H1 (cell line): ENCODE measurements around the gene ABL1. TPM values are rescaled to one million over a fixed set of nuclear protein-coding genes. Genes with fewer than 3 reads are reported as not detected.

Source experiments
- CTCF ChIA-PET: fragments of 300-600 bp; sonication (Branson Sonifier 250); formaldehyde crosslinking; loops from one replicate; lab custom pipeline; 2021; ENCODE audit not compliant: partially characterized antibody; lab: Charles Lee
- POLR2A ChIA-PET: fragments of 300-600 bp; sonication (Branson Sonifier 250); formaldehyde crosslinking; loops from one replicate; lab custom pipeline; 2021; ENCODE audit warnings: inconsistent platforms; ENCODE audit not compliant: partially characterized antibody; lab: Charles Lee
- DNase-seq, 2 experiments: peaks; one replicate each; pipeline versions ENCODE4 v3.0.0 to v3.0.0-alpha.2; 2010 to 2022; ENCODE audit warnings: low spot score in 2 of 2, low read depth in 1 of 2, mixed read lengths in 1 of 2
- FAIRE-seq: peaks from 2 replicates; lab custom pipeline; 2011; peaks lifted over from hg19 to GRCh38; lab: Jason Lieb, UNC
- H2AFZ ChIP-seq: 2 replicates; pipeline ENCODE4 v1.8.1; 2012; ENCODE audit warnings: low read length, inconsistent platforms
- H2AK5ac ChIP-seq: 2 replicates; pipeline ENCODE4 v1.6.1; 2013; ENCODE audit warnings: low read depth, low read length
- H2BK120ac ChIP-seq: replicated peaks from 2 replicates; pipeline ENCODE3; 2013; ENCODE audit warnings: low read depth, low read length, inconsistent platforms
- H2BK12ac ChIP-seq: 2 replicates; pipeline ENCODE4 v1.6.1; 2013; ENCODE audit warnings: low read depth, low read length
- H2BK15ac ChIP-seq: 2 replicates; pipeline ENCODE4 v1.6.1; 2013; ENCODE audit warnings: low read length
- H2BK20ac ChIP-seq: 2 replicates; pipeline ENCODE4 v1.6.1; 2013; ENCODE audit warnings: low read length
- H2BK5ac ChIP-seq: 2 replicates; pipeline ENCODE4 v1.6.1; 2013; ENCODE audit warnings: low read depth, low read length
- H3K14ac ChIP-seq: 2 replicates; pipeline ENCODE4 v1.6.1; 2013; ENCODE audit warnings: inconsistent platforms; ENCODE audit not compliant: insufficient read length
- H3K18ac ChIP-seq: 2 replicates; pipeline ENCODE4 v1.6.1; 2013; ENCODE audit warnings: low read length; ENCODE audit errors: extremely low read depth
- H3K23ac ChIP-seq: 2 replicates; pipeline ENCODE4 v1.6.1; 2013; ENCODE audit warnings: inconsistent platforms; ENCODE audit not compliant: insufficient read length
- H3K23me2 ChIP-seq: 2 replicates; pipeline ENCODE4 v1.6.1; 2013; ENCODE audit warnings: low read depth, low read length
- H3K27ac ChIP-seq: 2 replicates; pipeline ENCODE4 v1.6.1; 2011; ENCODE audit warnings: low read depth, low read length, inconsistent platforms
- H3K27me3 ChIP-seq, 4 experiments: replicated peaks in 1 of 4; 1 replicate in 1 of 4; 2 replicates in 3 of 4; pipeline versions ENCODE4 v1.6.1 to v1.8.1; 2011 to 2013; ENCODE audit warnings: low read length in 3 of 4, mild to moderate bottlenecking in 3 of 4, inconsistent platforms in 2 of 4, mixed read lengths in 2 of 4, moderate library complexity in 1 of 4; ENCODE audit not compliant: control insufficient read depth in 3 of 4, insufficient read depth in 3 of 4; ENCODE audit errors: extremely low read depth in 1 of 4
- H3K36me3 ChIP-seq, 4 experiments: 2 replicates each; pipeline versions ENCODE4 v1.6.1 to v1.8.1; 2011 to 2013; ENCODE audit warnings: mild to moderate bottlenecking in 4 of 4, low read length in 3 of 4, moderate library complexity in 2 of 4, control low read depth in 1 of 4, inconsistent platforms in 1 of 4; ENCODE audit not compliant: insufficient read depth in 4 of 4, control insufficient read depth in 2 of 4
- H3K4ac ChIP-seq: replicated peaks from 2 replicates; pipeline ENCODE3; 2013; ENCODE audit warnings: low read length, low read depth, mixed read lengths, inconsistent platforms; ENCODE audit not compliant: insufficient read length
- H3K4me1 ChIP-seq, 4 experiments: replicated peaks in 1 of 4; 1 replicate in 1 of 4; 2 replicates in 3 of 4; pipeline versions ENCODE4 v1.6.1 to v1.8.1; 2011 to 2013; ENCODE audit warnings: low read length in 3 of 4, inconsistent platforms in 2 of 4, mixed read lengths in 1 of 4; ENCODE audit not compliant: insufficient read depth in 4 of 4, control insufficient read depth in 3 of 4
- H3K4me2 ChIP-seq, 2 experiments: 2 replicates each; pipeline versions ENCODE4 v1.6.1 to v1.8.1; 2011 to 2013; ENCODE audit warnings: low read depth in 2 of 2, low read length in 2 of 2, control low read depth in 1 of 2, inconsistent platforms in 1 of 2, mild to moderate bottlenecking in 1 of 2; ENCODE audit not compliant: insufficient read depth in 1 of 2
- H3K4me3 ChIP-seq, 4 experiments: fragments of 200-600, 300-600 bp in 1 of 4; sonication (generic), shearing (Covaris generic), sonication (Bioruptor Twin) in 1 of 4; 2 replicates each; pipeline versions ENCODE4 v1.5.1 to v1.8.1; 2011 to 2016; ENCODE audit warnings: low read length in 4 of 4, low read depth in 3 of 4, control low read depth in 2 of 4, inconsistent platforms in 2 of 4, mild to moderate bottlenecking in 2 of 4, mixed read lengths in 1 of 4, moderate library complexity in 1 of 4; ENCODE audit not compliant: insufficient read depth in 2 of 4; ENCODE audit errors: extremely low read depth in 1 of 4
- H3K56ac ChIP-seq: replicated peaks from 2 replicates; pipeline ENCODE3; 2013; ENCODE audit warnings: low read depth, mild to moderate bottlenecking, mixed read lengths, low read length, inconsistent platforms; ENCODE audit not compliant: insufficient read length
- H3K79me1 ChIP-seq: 2 replicates; pipeline ENCODE4 v1.6.1; 2013; ENCODE audit warnings: low read depth, low read length, control low read depth
- H3K79me2 ChIP-seq, 2 experiments: 2 replicates each; pipeline versions ENCODE4 v1.6.1 to v1.8.1; 2012 to 2013; ENCODE audit warnings: low read length in 2 of 2, mild to moderate bottlenecking in 2 of 2, inconsistent platforms in 1 of 2; ENCODE audit not compliant: insufficient read depth in 2 of 2, control insufficient read depth in 1 of 2
- H3K9ac ChIP-seq, 4 experiments: replicated peaks in 1 of 4; 1 replicate in 1 of 4; 2 replicates in 3 of 4; pipeline versions ENCODE4 v1.6.1 to v1.8.1; 2011 to 2013; ENCODE audit warnings: low read depth in 3 of 4, low read length in 3 of 4, control low read depth in 2 of 4, mild to moderate bottlenecking in 2 of 4, moderate library complexity in 2 of 4, inconsistent platforms in 1 of 4; ENCODE audit errors: extremely low read depth in 1 of 4
- H3K9me3 ChIP-seq, 2 experiments: 2 replicates each; pipeline versions ENCODE4 v1.6.1 to v1.8.1; 2012 to 2013; ENCODE audit warnings: mild to moderate bottlenecking in 2 of 2, moderate library complexity in 2 of 2, control low read depth in 1 of 2, inconsistent platforms in 1 of 2, low read depth in 1 of 2, low read length in 1 of 2, mixed read lengths in 1 of 2; ENCODE audit not compliant: insufficient read depth in 2 of 2
- H4K20me1 ChIP-seq, 2 experiments: replicated peaks in 1 of 2; 2 replicates each; pipeline versions ENCODE3 to v1.8.1; 2011 to 2013; ENCODE audit warnings: inconsistent platforms in 2 of 2, low read length in 2 of 2, mild to moderate bottlenecking in 1 of 2; ENCODE audit not compliant: insufficient read depth in 2 of 2, control insufficient read depth in 1 of 2
- H4K5ac ChIP-seq: 2 replicates; pipeline ENCODE4 v1.6.1; 2013; ENCODE audit warnings: low read length, low read depth, mixed read lengths, inconsistent platforms; ENCODE audit not compliant: insufficient read length
- H4K8ac ChIP-seq: 2 replicates; pipeline ENCODE4 v1.8.0; 2013; ENCODE audit warnings: mild to moderate bottlenecking, moderate library complexity, low read length, inconsistent platforms; ENCODE audit not compliant: insufficient read depth; ENCODE audit errors: extremely low read depth
- H4K91ac ChIP-seq: replicated peaks from 2 replicates; pipeline ENCODE3; 2013; ENCODE audit warnings: low read length, mixed read lengths, inconsistent platforms; ENCODE audit not compliant: insufficient read length
- CREB1 ChIP-seq: IDR thresholded peaks from 2 replicates; pipeline ENCODE4 v1.6.1; 2012; ENCODE audit warnings: inconsistent platforms
- CTBP2 ChIP-seq: IDR thresholded peaks from 2 replicates; pipeline ENCODE4 v1.7.0; 2011; ENCODE audit warnings: borderline replicate concordance, mild to moderate bottlenecking, moderate library complexity, mixed read lengths, low read length; ENCODE audit not compliant: insufficient read depth, insufficient read length
- HDAC6 ChIP-seq: IDR thresholded peaks from one replicate; pipeline ENCODE4 v1.7.1; 2012; ENCODE audit warnings: low read depth, mild to moderate bottlenecking, inconsistent platforms, low read length, moderate library complexity
- RBBP5 ChIP-seq: IDR thresholded peaks from 2 replicates; pipeline ENCODE4 v1.7.1; 2012; ENCODE audit warnings: low read depth, mild to moderate bottlenecking, inconsistent platforms, low read length, moderate library complexity, borderline replicate concordance
- RXRA ChIP-seq: IDR thresholded peaks from 2 replicates; pipeline ENCODE4 v1.6.1; 2011; ENCODE audit warnings: low read depth, mild to moderate bottlenecking, low read length, moderate library complexity; ENCODE audit not compliant: insufficient read depth
- SAP30 ChIP-seq: fragments of 300-600 bp; sonication (generic); IDR thresholded peaks from 2 replicates; pipeline ENCODE4 v1.7.1; 2012; ENCODE audit warnings: low read length, moderate library complexity, mild to moderate bottlenecking, inconsistent platforms; ENCODE audit not compliant: insufficient read depth, insufficient replicate concordance
- TCF12 ChIP-seq: IDR thresholded peaks from 2 replicates; pipeline ENCODE4 v1.6.1; 2011; ENCODE audit warnings: low read depth, mild to moderate bottlenecking, low read length
- WGBS, 2 experiments: shearing (Covaris generic) in 1 of 2; methylation state at CpG; one replicate each; pipeline versions ENCODE4 v1.1.6 to v1.1.7; 2013 to 2015; ENCODE audit warnings: low lambda C conversion rate in 2 of 2, mixed read lengths in 2 of 2, inconsistent platforms in 1 of 2, low coverage in 1 of 2, missing lambda C conversion rate in 1 of 2; ENCODE audit not compliant: insufficient replicate concordance in 2 of 2, insufficient coverage in 1 of 2, insufficient read length in 1 of 2; ENCODE audit errors: extremely low coverage in 1 of 2, missing lambda C conversion rate in 1 of 2; 5-methylcytosine and 5-hydroxymethylcytosine counted together
- polyA plus RNA-seq, 7 experiments: library from polyadenylated mRNA; depleted of rRNA in 3 of 7; stranded (reverse) in 5 of 7; unstranded in 2 of 7; fragments of >200 nt in 5 of 7; fragments of 200-250 nt in 2 of 7; gene quantifications; 1 replicate in 5 of 7; 2 replicates in 1 of 7; 4 replicates in 1 of 7; pipeline versions ENCODE4 v1.2.1 to v1.2.3, GENCODE V29; 2011 to 2013; ENCODE audit warnings: missing spikeins in 2 of 7, mixed read lengths in 2 of 7
- total RNA-seq: library from RNA; stranded (reverse); fragmentation: NEBNext Ultra II Directional; extraction: Animal tissue kit (Norgen Biotek cat#: 25700); gene quantifications from 2 replicates; pipeline ENCODE4 v1.2.1, GENCODE V29; 2021
- TF ChIP-seq, protein P1 (sequence below): IDR thresholded peaks from 2 replicates; pipeline ENCODE4 v1.6.1; 2011; ENCODE audit warnings: low read length, improper control_type of control experiment
- TF ChIP-seq, protein P2 (sequence below), 3 experiments: IDR thresholded peaks; 1 replicate in 2 of 3; 2 replicates in 1 of 3; pipeline versions ENCODE4 v1.5.1 to v1.6.1; 2011; ENCODE audit warnings: low read length in 3 of 3, mild to moderate bottlenecking in 3 of 3, inconsistent platforms in 2 of 3, low read depth in 1 of 3, moderate library complexity in 1 of 3; ENCODE audit not compliant: insufficient read depth in 1 of 3; ENCODE audit errors: control extremely low read depth in 1 of 3

The ABL1 gene
- total and polyA plus RNA-seq, 2 of the 8 experiments (the other 6 are each of a cell fraction or from before 2014, with no cell fraction given): 35.3 to 104 TPM

DNA sequence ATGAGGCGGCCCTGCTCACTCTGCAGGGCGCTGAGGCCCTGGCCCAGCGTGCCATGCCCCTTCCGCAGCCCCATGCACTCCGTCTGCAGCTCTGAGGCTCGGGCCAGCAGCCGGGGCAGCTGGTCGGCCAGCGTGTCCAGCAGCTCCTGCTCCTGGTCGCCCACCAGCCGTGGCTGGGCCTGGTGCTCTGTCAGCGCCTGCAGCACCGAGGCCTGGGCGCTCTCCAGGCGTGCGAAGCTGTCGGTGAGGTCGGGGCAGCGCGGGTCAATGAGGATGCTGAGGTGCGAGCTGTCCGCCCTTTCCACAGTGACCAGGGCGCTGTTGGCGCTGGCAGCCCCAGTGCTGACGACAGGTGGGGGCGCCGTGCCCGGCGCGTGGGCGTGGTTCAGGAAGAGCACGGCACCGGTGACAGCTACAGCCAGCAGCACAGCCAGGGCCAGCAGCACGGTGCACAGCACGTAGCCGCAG is 94.6 kb downstream of the ABL1 start:
- no peak for DNase-seq
- CTCF ChIA-PET: interaction anchor here (0.6 to 1.2 kb wide), 4 partner anchors 23 to 224 kb away, joined by 3 to 4 read pairs (median 4); no protein-coding TSS in a partner anchor
- no peak for TF ChIP-seq SAP30
- no peak for TF ChIP-seq CREB1
- no peak for TF ChIP-seq RXRA
- TF ChIP-seq, protein P1, sequence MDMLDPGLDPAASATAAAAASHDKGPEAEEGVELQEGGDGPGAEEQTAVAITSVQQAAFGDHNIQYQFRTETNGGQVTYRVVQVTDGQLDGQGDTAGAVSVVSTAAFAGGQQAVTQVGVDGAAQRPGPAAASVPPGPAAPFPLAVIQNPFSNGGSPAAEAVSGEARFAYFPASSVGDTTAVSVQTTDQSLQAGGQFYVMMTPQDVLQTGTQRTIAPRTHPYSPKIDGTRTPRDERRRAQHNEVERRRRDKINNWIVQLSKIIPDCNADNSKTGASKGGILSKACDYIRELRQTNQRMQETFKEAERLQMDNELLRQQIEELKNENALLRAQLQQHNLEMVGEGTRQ: no peak
- TF ChIP-seq, protein P2, sequence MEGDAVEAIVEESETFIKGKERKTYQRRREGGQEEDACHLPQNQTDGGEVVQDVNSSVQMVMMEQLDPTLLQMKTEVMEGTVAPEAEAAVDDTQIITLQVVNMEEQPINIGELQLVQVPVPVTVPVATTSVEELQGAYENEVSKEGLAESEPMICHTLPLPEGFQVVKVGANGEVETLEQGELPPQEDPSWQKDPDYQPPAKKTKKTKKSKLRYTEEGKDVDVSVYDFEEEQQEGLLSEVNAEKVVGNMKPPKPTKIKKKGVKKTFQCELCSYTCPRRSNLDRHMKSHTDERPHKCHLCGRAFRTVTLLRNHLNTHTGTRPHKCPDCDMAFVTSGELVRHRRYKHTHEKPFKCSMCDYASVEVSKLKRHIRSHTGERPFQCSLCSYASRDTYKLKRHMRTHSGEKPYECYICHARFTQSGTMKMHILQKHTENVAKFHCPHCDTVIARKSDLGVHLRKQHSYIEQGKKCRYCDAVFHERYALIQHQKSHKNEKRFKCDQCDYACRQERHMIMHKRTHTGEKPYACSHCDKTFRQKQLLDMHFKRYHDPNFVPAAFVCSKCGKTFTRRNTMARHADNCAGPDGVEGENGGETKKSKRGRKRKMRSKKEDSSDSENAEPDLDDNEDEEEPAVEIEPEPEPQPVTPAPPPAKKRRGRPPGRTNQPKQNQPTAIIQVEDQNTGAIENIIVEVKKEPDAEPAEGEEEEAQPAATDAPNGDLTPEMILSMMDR (IDR thresholded peaks at IDR 0.05; ENCODE audit: control extremely low read depth in 1 of 3, insufficient read depth in 1 of 3, low read depth in 1 of 3, low read length in 3 of 3): no peak
- no peak for TF ChIP-seq HDAC6
- TF ChIP-seq CTBP2: no peak
- no peak for TF ChIP-seq TCF12
- TF ChIP-seq RBBP5: no peak

More for the DNA sequence above, 94.6 kb downstream of the ABL1 start:
- H2BK120ac ChIP-seq: no peak overlapping the region
- no peak overlapping the region for H3K14ac ChIP-seq
- H3K79me2 ChIP-seq: no peaks in the 10 kb centered on the region
- no peaks in the 10 kb centered on the region for H3K9me3 ChIP-seq
- no peak overlapping the region for H2AFZ ChIP-seq
- H3K79me1 ChIP-seq: no peaks in the 10 kb centered on the region
- no peak overlapping the region for H3K4ac ChIP-seq
- no peak for FAIRE-seq
- no peaks in the 10 kb centered on the region; a peak in 1 of 7 replicates for H3K27me3 ChIP-seq
- H3K23me2 ChIP-seq: no peaks in the 10 kb centered on the region
- no peak overlapping the region for H3K23ac ChIP-seq
- no peaks in the 10 kb centered on the region for H4K20me1 ChIP-seq
- H4K91ac ChIP-seq: no peak overlapping the region
- no peak overlapping the region for H3K18ac ChIP-seq
- H2BK15ac ChIP-seq: no peak overlapping the region; the same call in 1 of the 2 replicates
- H3K56ac ChIP-seq: no peak overlapping the region
- no peaks in the 10 kb centered on the region for H3K36me3 ChIP-seq
- WGBS, 2 experiments: 92% methylated on average over 21 of the region's 36 CpGs; no CpG with 5 or more reads in 1 of the 2 experiments
- H3K4me1 ChIP-seq: peaks cover 0 to 21% (median 18%) of the 10 kb centered on the region in 4 experiments; a peak in 6 of 7 replicates
- no peak overlapping the region for H2BK20ac ChIP-seq
- POLR2A ChIA-PET: no interaction called here
- H3K9ac ChIP-seq: no peak overlapping the region
- H2AK5ac ChIP-seq: no peak overlapping the region
- peak overlapping the region; percentile 50; the same call in 1 of the 2 replicates for H2BK12ac ChIP-seq
- H3K4me3 ChIP-seq: no peak overlapping the region
- no peak overlapping the region for H3K4me2 ChIP-seq
- no peak overlapping the region for H3K27ac ChIP-seq
- H4K5ac ChIP-seq: no peak overlapping the region
- peak overlapping the region; percentile 35; the same call in 1 of the 2 replicates for H4K8ac ChIP-seq
- H2BK5ac ChIP-seq: 0 out of 2 replicates have a peak overlapping the region, but pooled peaks have one; percentile 52
